Suprapubic skin (tissue), 4 donors: ENCODE data around the gene WDR81.

Experiments used
- EP300 ChIP-seq: sonication (generic); formaldehyde crosslinking; IDR thresholded peaks from one replicate; pipeline ENCODE4 v1.6.1; 2017; ENCODE audit warnings: antibody characterized with exemption
- POLR2A ChIP-seq, 2 donors: fragments of 450-650 bp; IDR thresholded peaks; one replicate each; pipeline ENCODE4 v1.6.1; 2017; ENCODE audit warnings: antibody characterized with exemption in 2 of 2, mild to moderate bottlenecking in 2 of 2, moderate library complexity in 2 of 2
- POLR2AphosphoS5 ChIP-seq, 3 donors: sonication (generic); formaldehyde crosslinking; IDR thresholded peaks; one replicate each; pipeline ENCODE4 v1.6.1; 2017; ENCODE audit warnings: antibody characterized with exemption in 3 of 3
- TF ChIP-seq, protein P1 (sequence below), 2 donors: fragments of 200-600 bp in 1 of 2; fragments of 450-650 bp in 1 of 2; sonication (generic) in 1 of 2; IDR thresholded peaks; one replicate each; pipeline ENCODE4 v1.5.1; 2016 to 2019; ENCODE audit warnings: antibody characterized with exemption in 2 of 2, mild to moderate bottlenecking in 1 of 2, moderate library complexity in 1 of 2

DNA sequence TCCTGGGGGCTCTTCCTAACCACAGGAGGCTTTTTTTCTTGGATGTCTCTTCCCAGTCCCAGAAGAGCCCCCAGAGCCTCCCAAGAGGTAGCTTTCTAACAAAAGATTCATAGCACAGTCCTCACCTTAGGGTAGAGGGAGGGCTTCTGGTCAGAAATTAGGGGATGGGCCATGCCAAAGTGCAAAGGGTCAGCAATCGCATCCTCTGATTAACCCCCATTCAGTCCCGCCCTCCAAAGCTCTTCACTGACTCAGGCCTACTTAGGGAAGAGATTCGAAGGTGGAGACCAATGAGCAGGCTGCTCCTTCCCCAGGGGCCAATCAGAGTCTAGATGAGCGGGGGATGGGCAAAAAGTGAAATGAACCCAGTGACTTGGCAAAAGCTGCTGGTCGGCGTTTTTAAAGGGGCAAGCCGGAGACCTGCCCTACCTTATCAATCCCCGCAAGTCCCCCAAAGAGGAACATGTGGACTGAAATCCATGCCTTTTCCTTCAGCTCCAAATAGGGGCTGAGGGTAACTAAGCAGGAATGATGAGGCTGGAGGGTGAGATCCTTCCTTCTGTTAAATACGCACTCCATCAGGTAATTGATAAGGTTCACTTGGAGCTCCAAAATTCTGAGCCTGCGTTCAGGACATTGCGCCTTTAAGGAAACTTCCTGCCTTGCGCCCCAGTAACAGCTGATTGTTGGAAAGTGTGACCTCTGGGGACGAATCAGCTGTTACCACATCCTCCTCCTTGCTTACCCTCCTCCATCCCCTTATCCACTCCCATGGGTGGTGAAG lies 7.4 kb upstream of the WDR81 start:
- TF ChIP-seq, protein P1, sequence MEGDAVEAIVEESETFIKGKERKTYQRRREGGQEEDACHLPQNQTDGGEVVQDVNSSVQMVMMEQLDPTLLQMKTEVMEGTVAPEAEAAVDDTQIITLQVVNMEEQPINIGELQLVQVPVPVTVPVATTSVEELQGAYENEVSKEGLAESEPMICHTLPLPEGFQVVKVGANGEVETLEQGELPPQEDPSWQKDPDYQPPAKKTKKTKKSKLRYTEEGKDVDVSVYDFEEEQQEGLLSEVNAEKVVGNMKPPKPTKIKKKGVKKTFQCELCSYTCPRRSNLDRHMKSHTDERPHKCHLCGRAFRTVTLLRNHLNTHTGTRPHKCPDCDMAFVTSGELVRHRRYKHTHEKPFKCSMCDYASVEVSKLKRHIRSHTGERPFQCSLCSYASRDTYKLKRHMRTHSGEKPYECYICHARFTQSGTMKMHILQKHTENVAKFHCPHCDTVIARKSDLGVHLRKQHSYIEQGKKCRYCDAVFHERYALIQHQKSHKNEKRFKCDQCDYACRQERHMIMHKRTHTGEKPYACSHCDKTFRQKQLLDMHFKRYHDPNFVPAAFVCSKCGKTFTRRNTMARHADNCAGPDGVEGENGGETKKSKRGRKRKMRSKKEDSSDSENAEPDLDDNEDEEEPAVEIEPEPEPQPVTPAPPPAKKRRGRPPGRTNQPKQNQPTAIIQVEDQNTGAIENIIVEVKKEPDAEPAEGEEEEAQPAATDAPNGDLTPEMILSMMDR (IDR thresholded peaks at IDR 0.05): no peak
- TF ChIP-seq POLR2A (IDR thresholded peaks at IDR 0.05): no peak
- TF ChIP-seq EP300: no peak
- no peak for TF ChIP-seq POLR2AphosphoS5 (IDR thresholded peaks at IDR 0.05)
